Measurements from ENCODE around the gene EFNA3. TPM values are rescaled to one million over a fixed set of nuclear protein-coding genes. Genes with fewer than 3 reads are reported as not detected.

The EFNA3 gene
- total RNA-seq, 1 donor from 2014 or later: 2.9 TPM

DNA sequence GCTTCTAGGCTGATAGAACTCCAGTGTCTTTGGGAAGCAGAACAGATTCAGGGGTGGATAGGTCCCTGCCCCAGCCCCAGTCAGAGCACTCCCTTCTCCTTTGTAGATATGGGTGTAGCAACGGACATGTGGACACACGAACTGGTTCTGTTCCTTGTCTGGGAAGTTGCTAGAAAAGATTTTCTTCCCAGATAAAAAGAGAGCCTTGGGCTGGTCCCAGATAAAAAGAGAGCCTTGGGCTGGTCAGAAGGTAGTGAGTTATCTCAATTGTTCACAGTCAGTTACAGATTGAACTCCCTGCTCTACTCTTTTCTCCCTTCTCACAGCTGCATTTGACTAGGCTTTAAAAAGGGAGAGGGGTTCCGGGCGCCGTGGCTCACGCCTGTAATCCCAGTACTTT, 41.6 kb downstream of the EFNA3 start:
- no peak for DNase-seq (ENCODE audit: low read depth)
- TF ChIP-seq EZH2 (IDR thresholded peaks at IDR 0.05; ENCODE audit: insufficient read depth, low read length): no peak
- TF ChIP-seq, protein P1, sequence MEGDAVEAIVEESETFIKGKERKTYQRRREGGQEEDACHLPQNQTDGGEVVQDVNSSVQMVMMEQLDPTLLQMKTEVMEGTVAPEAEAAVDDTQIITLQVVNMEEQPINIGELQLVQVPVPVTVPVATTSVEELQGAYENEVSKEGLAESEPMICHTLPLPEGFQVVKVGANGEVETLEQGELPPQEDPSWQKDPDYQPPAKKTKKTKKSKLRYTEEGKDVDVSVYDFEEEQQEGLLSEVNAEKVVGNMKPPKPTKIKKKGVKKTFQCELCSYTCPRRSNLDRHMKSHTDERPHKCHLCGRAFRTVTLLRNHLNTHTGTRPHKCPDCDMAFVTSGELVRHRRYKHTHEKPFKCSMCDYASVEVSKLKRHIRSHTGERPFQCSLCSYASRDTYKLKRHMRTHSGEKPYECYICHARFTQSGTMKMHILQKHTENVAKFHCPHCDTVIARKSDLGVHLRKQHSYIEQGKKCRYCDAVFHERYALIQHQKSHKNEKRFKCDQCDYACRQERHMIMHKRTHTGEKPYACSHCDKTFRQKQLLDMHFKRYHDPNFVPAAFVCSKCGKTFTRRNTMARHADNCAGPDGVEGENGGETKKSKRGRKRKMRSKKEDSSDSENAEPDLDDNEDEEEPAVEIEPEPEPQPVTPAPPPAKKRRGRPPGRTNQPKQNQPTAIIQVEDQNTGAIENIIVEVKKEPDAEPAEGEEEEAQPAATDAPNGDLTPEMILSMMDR (IDR thresholded peaks at IDR 0.05; ENCODE audit: insufficient read depth, low read depth, low read length): no peak
- no peaks in the 10 kb centered on the region for H3K9me3 ChIP-seq (ENCODE audit: insufficient read depth, low read depth, low read length)
- peaks cover 2% of the 10 kb centered on the region for H3K9me3 Mint-ChIP-seq (ENCODE audit: unreplicated experiment)
- H3K4me3 ChIP-seq (ENCODE audit: insufficient read depth, low read depth, low read length): no peak overlapping the region
- no peak overlapping the region for H2AFZ ChIP-seq (ENCODE audit: low read depth, low read length)
- H3K79me2 ChIP-seq (ENCODE audit: insufficient read depth, low read length): no peaks in the 10 kb centered on the region
- FAIRE-seq: no peak
- no peaks in the 10 kb centered on the region for H3K36me3 Mint-ChIP-seq (ENCODE audit: low read depth, unreplicated experiment)
- peaks cover 34% of the 10 kb centered on the region for H3K27me3 ChIP-seq (ENCODE audit: insufficient read depth, low read length)
- no peak overlapping the region for H3K4me2 ChIP-seq (ENCODE audit: low read length)
- no peak overlapping the region for H3K27ac Mint-ChIP-seq (ENCODE audit: unreplicated experiment)
- no peaks in the 10 kb centered on the region for H3K36me3 ChIP-seq (ENCODE audit: insufficient read depth, low read length)
- peaks cover 11% of the 10 kb centered on the region for H3K4me1 Mint-ChIP-seq (ENCODE audit: low read depth, unreplicated experiment)
- H3K4me3 Mint-ChIP-seq (ENCODE audit: unreplicated experiment): no peak overlapping the region
- peaks cover 41% of the 10 kb centered on the region for H3K27me3 Mint-ChIP-seq (ENCODE audit: low read depth, unreplicated experiment)
- peaks cover 7% of the 10 kb centered on the region for H3K4me1 ChIP-seq (ENCODE audit: insufficient read depth, low read length)
- H3K27ac ChIP-seq (ENCODE audit: low read depth, low read length): no peak overlapping the region
- no peaks in the 10 kb centered on the region for H4K20me1 ChIP-seq (ENCODE audit: insufficient read depth, low read length)
- no peak overlapping the region for H3K9ac ChIP-seq (ENCODE audit: low read length)

DNA sequence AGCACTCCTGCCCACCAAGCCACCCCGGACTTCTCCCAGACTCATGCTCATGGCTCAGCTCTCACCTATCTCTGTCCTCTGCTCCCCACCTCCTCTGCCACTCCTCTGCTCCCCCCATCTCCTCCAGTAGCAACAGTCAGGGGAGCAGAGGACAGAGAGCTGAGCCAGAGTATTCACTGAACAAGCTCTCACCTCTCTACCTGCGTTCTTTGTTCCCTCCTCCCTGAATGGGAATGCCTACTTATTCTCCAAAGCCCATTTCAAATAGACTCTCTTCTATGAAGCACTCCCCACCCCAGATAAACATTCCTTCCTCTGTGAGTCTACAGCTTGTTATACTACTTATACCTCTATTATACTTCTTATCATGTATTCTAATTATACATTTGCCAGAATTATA, 42.6 kb downstream of the EFNA3 start:
- no peak overlapping the region for H2AFZ ChIP-seq (ENCODE audit: low read depth, low read length)
- no peaks in the 10 kb centered on the region for H3K9me3 ChIP-seq (ENCODE audit: insufficient read depth, low read depth, low read length)
- H3K4me1 Mint-ChIP-seq (ENCODE audit: low read depth, unreplicated experiment): peaks cover 14% of the 10 kb centered on the region
- no peak overlapping the region for H3K4me2 ChIP-seq (ENCODE audit: low read length)
- H3K27ac ChIP-seq (ENCODE audit: low read depth, low read length): no peak overlapping the region
- no peaks in the 10 kb centered on the region for H3K36me3 Mint-ChIP-seq (ENCODE audit: low read depth, unreplicated experiment)
- H3K27me3 ChIP-seq (ENCODE audit: insufficient read depth, low read length): peaks cover 42% of the 10 kb centered on the region
- DNase-seq (ENCODE audit: low read depth) (no peak), FAIRE-seq (no peak)
- peaks cover 35% of the 10 kb centered on the region for H3K27me3 Mint-ChIP-seq (ENCODE audit: low read depth, unreplicated experiment)
- H3K9ac ChIP-seq (ENCODE audit: low read length): no peak overlapping the region
- no peaks in the 10 kb centered on the region for H3K36me3 ChIP-seq (ENCODE audit: insufficient read depth, low read length)
- TF ChIP-seq, protein P1 (IDR thresholded peaks at IDR 0.05; ENCODE audit: insufficient read depth, low read depth, low read length): no peak
- TF ChIP-seq EZH2 (IDR thresholded peaks at IDR 0.05; ENCODE audit: insufficient read depth, low read length): no peak
- peaks cover 2% of the 10 kb centered on the region for H3K9me3 Mint-ChIP-seq (ENCODE audit: unreplicated experiment)
- no peak overlapping the region for H3K4me3 Mint-ChIP-seq (ENCODE audit: unreplicated experiment)
- H3K79me2 ChIP-seq (ENCODE audit: insufficient read depth, low read length): no peaks in the 10 kb centered on the region
- H4K20me1 ChIP-seq (ENCODE audit: insufficient read depth, low read length): no peaks in the 10 kb centered on the region
- H3K4me1 ChIP-seq (ENCODE audit: insufficient read depth, low read length): peaks cover 9% of the 10 kb centered on the region
- H3K27ac Mint-ChIP-seq (ENCODE audit: unreplicated experiment): no peak overlapping the region
- H3K4me3 ChIP-seq (ENCODE audit: insufficient read depth, low read depth, low read length): no peak overlapping the region

DNA sequence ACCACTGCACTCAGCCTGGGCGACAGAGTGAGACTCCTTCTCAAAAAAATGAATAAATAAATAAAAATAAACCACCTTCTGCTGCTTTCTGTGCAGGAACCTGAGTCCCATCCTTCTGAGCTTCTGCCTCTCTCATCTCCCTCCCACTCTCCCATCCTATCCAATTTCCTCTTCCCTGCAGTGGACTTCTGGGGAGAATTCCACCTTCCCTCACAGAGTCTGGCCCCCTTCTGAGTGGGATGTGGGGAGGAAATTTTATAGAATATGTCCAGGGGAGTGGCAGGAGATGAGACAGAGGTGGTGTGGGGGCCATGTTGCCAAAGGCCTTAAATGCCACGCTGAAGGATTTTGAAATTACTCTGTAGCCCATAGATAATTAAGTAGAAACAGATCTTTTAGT, 43.7 kb downstream of the EFNA3 start:
- no peak overlapping the region for H3K4me2 ChIP-seq (ENCODE audit: low read length)
- FAIRE-seq (no peak), DNase-seq (ENCODE audit: low read depth) (no peak)
- no peaks in the 10 kb centered on the region for H3K79me2 ChIP-seq (ENCODE audit: insufficient read depth, low read length)
- no peak overlapping the region for H3K27ac ChIP-seq (ENCODE audit: low read depth, low read length)
- Mint-ChIP-seq H3K27ac (ENCODE audit: unreplicated experiment) (no peak overlapping the region), H3K4me1 (ENCODE audit: low read depth, unreplicated experiment) (peaks cover 21% of the 10 kb centered on the region), H3K27me3 (ENCODE audit: low read depth, unreplicated experiment) (peaks cover 29% of the 10 kb centered on the region), H3K4me3 (ENCODE audit: unreplicated experiment) (no peak overlapping the region), H3K9me3 (ENCODE audit: unreplicated experiment) (peaks cover 2% of the 10 kb centered on the region), H3K36me3 (ENCODE audit: low read depth, unreplicated experiment) (no peaks in the 10 kb centered on the region)
- no peaks in the 10 kb centered on the region for H4K20me1 ChIP-seq (ENCODE audit: insufficient read depth, low read length)
- H3K4me3 ChIP-seq (ENCODE audit: insufficient read depth, low read depth, low read length): no peak overlapping the region
- no peaks in the 10 kb centered on the region for H3K9me3 ChIP-seq (ENCODE audit: insufficient read depth, low read depth, low read length)
- TF ChIP-seq EZH2 (IDR thresholded peaks at IDR 0.05; ENCODE audit: insufficient read depth, low read length): no peak
- TF ChIP-seq, protein P1 (IDR thresholded peaks at IDR 0.05; ENCODE audit: insufficient read depth, low read depth, low read length): no peak
- no peaks in the 10 kb centered on the region for H3K36me3 ChIP-seq (ENCODE audit: insufficient read depth, low read length)
- peaks cover 19% of the 10 kb centered on the region for H3K4me1 ChIP-seq (ENCODE audit: insufficient read depth, low read length)
- no peak overlapping the region for H3K9ac ChIP-seq (ENCODE audit: low read length)
- H3K27me3 ChIP-seq (ENCODE audit: insufficient read depth, low read length): peaks cover 52% of the 10 kb centered on the region
- H2AFZ ChIP-seq (ENCODE audit: low read depth, low read length): no peak overlapping the region
